ENCODE data around the gene ERCC2.

DNA sequence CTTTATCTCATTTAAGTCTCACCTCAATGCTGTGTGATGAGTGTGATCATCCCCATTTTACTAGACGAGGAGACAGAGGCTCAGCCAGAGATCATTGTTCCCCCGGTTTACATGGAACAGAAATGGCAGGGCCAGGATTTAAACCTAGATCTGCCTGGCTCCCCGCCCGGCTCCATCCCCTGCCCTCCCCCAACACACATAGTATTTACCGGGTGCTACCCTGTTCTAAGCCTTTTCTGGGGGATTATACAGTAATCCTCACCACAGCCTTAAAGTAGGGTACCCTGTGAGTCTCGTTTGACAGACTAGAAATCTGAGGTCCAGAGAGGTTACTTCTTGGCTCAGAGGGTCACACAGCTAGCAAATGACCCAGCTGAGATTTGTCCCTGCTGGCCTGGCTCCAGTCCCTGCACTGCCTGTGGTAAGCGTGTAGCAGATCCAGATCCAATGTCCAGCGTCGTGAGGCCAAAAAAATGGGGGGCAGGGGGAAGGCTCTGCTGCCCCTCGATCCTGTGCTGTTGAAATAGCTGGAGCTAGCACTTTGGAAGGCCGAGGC is 33.6 kb downstream of the ERCC2 start:
- TF ChIP-seq FOXJ3 (CRISPR knock-in tag; IDR thresholded peaks at IDR 0.05; ENCODE audit: borderline replicate concordance) (no peak), ELF4 (CRISPR knock-in tag; IDR thresholded peaks at IDR 0.05; ENCODE audit: low read depth) (no peak), NR2C2 (CRISPR knock-in tag; IDR thresholded peaks at IDR 0.05) (no peak), JUN (CRISPR knock-in tag; IDR thresholded peaks at IDR 0.05) (no peak), TEAD1 (CRISPR knock-in tag; IDR thresholded peaks at IDR 0.05) (no peak), CREB1 (CRISPR knock-in tag; IDR thresholded peaks at IDR 0.05) (no peak)
- TF ChIP-seq, protein P1, sequence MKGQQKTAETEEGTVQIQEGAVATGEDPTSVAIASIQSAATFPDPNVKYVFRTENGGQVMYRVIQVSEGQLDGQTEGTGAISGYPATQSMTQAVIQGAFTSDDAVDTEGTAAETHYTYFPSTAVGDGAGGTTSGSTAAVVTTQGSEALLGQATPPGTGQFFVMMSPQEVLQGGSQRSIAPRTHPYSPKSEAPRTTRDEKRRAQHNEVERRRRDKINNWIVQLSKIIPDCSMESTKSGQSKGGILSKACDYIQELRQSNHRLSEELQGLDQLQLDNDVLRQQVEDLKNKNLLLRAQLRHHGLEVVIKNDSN (CRISPR knock-in tag; IDR thresholded peaks at IDR 0.05): no peak
- TF ChIP-seq, protein P2, sequence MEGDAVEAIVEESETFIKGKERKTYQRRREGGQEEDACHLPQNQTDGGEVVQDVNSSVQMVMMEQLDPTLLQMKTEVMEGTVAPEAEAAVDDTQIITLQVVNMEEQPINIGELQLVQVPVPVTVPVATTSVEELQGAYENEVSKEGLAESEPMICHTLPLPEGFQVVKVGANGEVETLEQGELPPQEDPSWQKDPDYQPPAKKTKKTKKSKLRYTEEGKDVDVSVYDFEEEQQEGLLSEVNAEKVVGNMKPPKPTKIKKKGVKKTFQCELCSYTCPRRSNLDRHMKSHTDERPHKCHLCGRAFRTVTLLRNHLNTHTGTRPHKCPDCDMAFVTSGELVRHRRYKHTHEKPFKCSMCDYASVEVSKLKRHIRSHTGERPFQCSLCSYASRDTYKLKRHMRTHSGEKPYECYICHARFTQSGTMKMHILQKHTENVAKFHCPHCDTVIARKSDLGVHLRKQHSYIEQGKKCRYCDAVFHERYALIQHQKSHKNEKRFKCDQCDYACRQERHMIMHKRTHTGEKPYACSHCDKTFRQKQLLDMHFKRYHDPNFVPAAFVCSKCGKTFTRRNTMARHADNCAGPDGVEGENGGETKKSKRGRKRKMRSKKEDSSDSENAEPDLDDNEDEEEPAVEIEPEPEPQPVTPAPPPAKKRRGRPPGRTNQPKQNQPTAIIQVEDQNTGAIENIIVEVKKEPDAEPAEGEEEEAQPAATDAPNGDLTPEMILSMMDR (IDR thresholded peaks at IDR 0.05): no peak
- TF ChIP-seq, protein P3, sequence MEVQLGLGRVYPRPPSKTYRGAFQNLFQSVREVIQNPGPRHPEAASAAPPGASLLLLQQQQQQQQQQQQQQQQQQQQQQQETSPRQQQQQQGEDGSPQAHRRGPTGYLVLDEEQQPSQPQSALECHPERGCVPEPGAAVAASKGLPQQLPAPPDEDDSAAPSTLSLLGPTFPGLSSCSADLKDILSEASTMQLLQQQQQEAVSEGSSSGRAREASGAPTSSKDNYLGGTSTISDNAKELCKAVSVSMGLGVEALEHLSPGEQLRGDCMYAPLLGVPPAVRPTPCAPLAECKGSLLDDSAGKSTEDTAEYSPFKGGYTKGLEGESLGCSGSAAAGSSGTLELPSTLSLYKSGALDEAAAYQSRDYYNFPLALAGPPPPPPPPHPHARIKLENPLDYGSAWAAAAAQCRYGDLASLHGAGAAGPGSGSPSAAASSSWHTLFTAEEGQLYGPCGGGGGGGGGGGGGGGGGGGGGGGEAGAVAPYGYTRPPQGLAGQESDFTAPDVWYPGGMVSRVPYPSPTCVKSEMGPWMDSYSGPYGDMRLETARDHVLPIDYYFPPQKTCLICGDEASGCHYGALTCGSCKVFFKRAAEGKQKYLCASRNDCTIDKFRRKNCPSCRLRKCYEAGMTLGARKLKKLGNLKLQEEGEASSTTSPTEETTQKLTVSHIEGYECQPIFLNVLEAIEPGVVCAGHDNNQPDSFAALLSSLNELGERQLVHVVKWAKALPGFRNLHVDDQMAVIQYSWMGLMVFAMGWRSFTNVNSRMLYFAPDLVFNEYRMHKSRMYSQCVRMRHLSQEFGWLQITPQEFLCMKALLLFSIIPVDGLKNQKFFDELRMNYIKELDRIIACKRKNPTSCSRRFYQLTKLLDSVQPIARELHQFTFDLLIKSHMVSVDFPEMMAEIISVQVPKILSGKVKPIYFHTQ (CRISPR knock-in tag; IDR thresholded peaks at IDR 0.05): no peak
- TF ChIP-seq, protein P4, sequence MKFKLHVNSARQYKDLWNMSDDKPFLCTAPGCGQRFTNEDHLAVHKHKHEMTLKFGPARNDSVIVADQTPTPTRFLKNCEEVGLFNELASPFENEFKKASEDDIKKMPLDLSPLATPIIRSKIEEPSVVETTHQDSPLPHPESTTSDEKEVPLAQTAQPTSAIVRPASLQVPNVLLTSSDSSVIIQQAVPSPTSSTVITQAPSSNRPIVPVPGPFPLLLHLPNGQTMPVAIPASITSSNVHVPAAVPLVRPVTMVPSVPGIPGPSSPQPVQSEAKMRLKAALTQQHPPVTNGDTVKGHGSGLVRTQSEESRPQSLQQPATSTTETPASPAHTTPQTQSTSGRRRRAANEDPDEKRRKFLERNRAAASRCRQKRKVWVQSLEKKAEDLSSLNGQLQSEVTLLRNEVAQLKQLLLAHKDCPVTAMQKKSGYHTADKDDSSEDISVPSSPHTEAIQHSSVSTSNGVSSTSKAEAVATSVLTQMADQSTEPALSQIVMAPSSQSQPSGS (CRISPR knock-in tag; IDR thresholded peaks at IDR 0.05; ENCODE audit: borderline replicate concordance, low read depth): no peak
- TF ChIP-seq, protein P5, sequence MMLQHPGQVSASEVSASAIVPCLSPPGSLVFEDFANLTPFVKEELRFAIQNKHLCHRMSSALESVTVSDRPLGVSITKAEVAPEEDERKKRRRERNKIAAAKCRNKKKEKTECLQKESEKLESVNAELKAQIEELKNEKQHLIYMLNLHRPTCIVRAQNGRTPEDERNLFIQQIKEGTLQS (CRISPR knock-in tag; conservative IDR thresholded peaks at IDR 0.05): no peak
